NT2/D1 (cell line): ENCODE data around the gene PRMT1.

Source experiments
- SUZ12 ChIP-seq: IDR thresholded peaks from 2 replicates; pipeline ENCODE4 v1.6.1; 2011; ENCODE audit not compliant: insufficient read length, insufficient read depth; ENCODE audit errors: extremely low read depth
- YY1 ChIP-seq: IDR thresholded peaks from 2 replicates; pipeline ENCODE4 v1.6.1; 2011; ENCODE audit not compliant: insufficient read length, insufficient read depth
- ZNF274 ChIP-seq: IDR thresholded peaks from 2 replicates; pipeline ENCODE4 v1.6.1; 2011; ENCODE audit warnings: mild to moderate bottlenecking, low read depth, low read length

GRCh38 chr19:49718511-49718910 is 41.4 kb downstream of the PRMT1 start:
- no peak for TF ChIP-seq YY1
- TF ChIP-seq ZNF274, result no peak
- TF ChIP-seq SUZ12, result no peak
